Osteoblast (primary cell): ENCODE data around the gene FNDC10. TPM values are rescaled to one million over a fixed set of nuclear protein-coding genes. Genes with fewer than 3 reads are reported as not detected.
"Not testable (repeated sequence)": the region's sequence is repeated elsewhere in the genome, so short reads cannot be mapped to it uniquely, and the experiment has no call there.

Source experiments
- DNase-seq: peaks from one replicate; pipeline ENCODE4 v3.0.0; 2011; ENCODE audit warnings: low spot score, mixed read lengths; ENCODE audit not compliant: insufficient read length; ENCODE audit errors: missing footprints
- H2AFZ ChIP-seq: 2 replicates; pipeline ENCODE4 v1.6.0; 2011; ENCODE audit warnings: mild to moderate bottlenecking, low read length
- H3K27ac ChIP-seq: 2 replicates; pipeline ENCODE4 v1.5.1; 2011; ENCODE audit warnings: mild to moderate bottlenecking, low read depth, low read length, moderate library complexity
- H3K27me3 ChIP-seq: 2 replicates; pipeline ENCODE4 v1.6.0; 2012; ENCODE audit warnings: mild to moderate bottlenecking, control low read depth, inconsistent platforms, low read length, moderate library complexity; ENCODE audit not compliant: insufficient read depth
- H3K36me3 ChIP-seq: 2 replicates; pipeline ENCODE4 v1.5.1; 2011; ENCODE audit warnings: mild to moderate bottlenecking, low read length, control low read depth, moderate library complexity; ENCODE audit not compliant: insufficient read depth
- H3K4me1 ChIP-seq: 2 replicates; pipeline ENCODE4 v1.5.1; 2011; ENCODE audit warnings: mild to moderate bottlenecking, low read length, control low read depth, moderate library complexity; ENCODE audit not compliant: insufficient read depth
- H3K4me2 ChIP-seq: 2 replicates; pipeline ENCODE4 v1.6.0; 2011; ENCODE audit warnings: mild to moderate bottlenecking, low read length; ENCODE audit not compliant: insufficient read depth
- H3K4me3 ChIP-seq: fragments of 200-600 bp; sonication (generic); 3 replicates; pipeline ENCODE4 v1.5.1; 2012; ENCODE audit warnings: mild to moderate bottlenecking, low read length, inconsistent platforms; ENCODE audit not compliant: insufficient read depth
- H3K79me2 ChIP-seq: 2 replicates; pipeline ENCODE4 v1.6.0; 2012; ENCODE audit warnings: mild to moderate bottlenecking, low read length, control low read depth, inconsistent platforms; ENCODE audit not compliant: insufficient read depth
- H3K9me3 ChIP-seq: 2 replicates; pipeline ENCODE4 v1.5.1; 2011; ENCODE audit warnings: low read depth, low read length, control low read depth
- H4K20me1 ChIP-seq: 2 replicates; pipeline ENCODE4 v1.6.0; 2012; ENCODE audit warnings: mild to moderate bottlenecking, low read length, control low read depth; ENCODE audit not compliant: insufficient read depth
- CTCF ChIP-seq: IDR thresholded peaks from 2 replicates; pipeline ENCODE4 v1.5.1; 2011; ENCODE audit warnings: mild to moderate bottlenecking, low read depth, low read length, moderate library complexity; ENCODE audit errors: extremely low read depth
- total RNA-seq: library from RNA; depleted of rRNA; stranded (reverse); fragments of >200 nt; gene quantifications from 2 replicates; pipeline ENCODE4 v1.2.3, GENCODE V29; 2012

The FNDC10 gene
- 2.1 and 2.5 TPM in 2 replicates for total RNA-seq

GRCh38 chr1:1599935-1600860 lies at the start of gene FNDC10:
FNDC10 (minus strand) TSS chr1:1600135; CDS start chr1:1600015, 120 bp downstream.
- Histone ChIP-seq H3K4me3 (no peak within 1 kb of the TSS), H3K79me2 (no peaks in the 10 kb centered on the region), H3K27me3 (peaks cover 52% of the 10 kb centered on the region), H3K4me1 (no peaks in the 10 kb centered on the region), H3K27ac (no peak within 1 kb of the TSS), H3K36me3 (no peaks in the 10 kb centered on the region), H4K20me1 (peaks cover 4% of the 10 kb centered on the region), H3K9me3 (no peaks in the 10 kb centered on the region), H3K4me2 (no peak within 1 kb of the TSS), H2AFZ (no peak within 1 kb of the TSS)
- peak; percentile 91 for DNase-seq
- no peak for TF ChIP-seq CTCF

GRCh38 chr1:1648265-1648664 lies 48.3 kb upstream of the FNDC10 start:
- H3K9me3 ChIP-seq, H3K4me1 ChIP-seq, H4K20me1 ChIP-seq, H3K79me2 ChIP-seq, H3K4me3 ChIP-seq, DNase-seq, H3K27ac ChIP-seq, H3K27me3 ChIP-seq, H3K4me2 ChIP-seq, H2AFZ ChIP-seq: not testable (repeated sequence)
- peaks cover 33% of the 10 kb centered on the region for H3K36me3 ChIP-seq

- H3K27me3 ChIP-seq, H3K9me3 ChIP-seq, H3K4me2 ChIP-seq, H3K79me2 ChIP-seq, DNase-seq, H3K4me3 ChIP-seq, H2AFZ ChIP-seq, H3K4me1 ChIP-seq, H3K27ac ChIP-seq, H4K20me1 ChIP-seq: not testable (repeated sequence)
- H3K36me3 ChIP-seq, result peaks cover 32% of the 10 kb centered on the region
Observed at GRCh38 chr1:1647567-1648241, 47.8 kb upstream of the FNDC10 start.

GRCh38 chr1:1646326-1646725 lies 46.4 kb upstream of the FNDC10 start:
- H3K4me3 ChIP-seq, H3K9me3 ChIP-seq, H2AFZ ChIP-seq, DNase-seq, H3K27ac ChIP-seq, H3K79me2 ChIP-seq, H3K4me1 ChIP-seq, H4K20me1 ChIP-seq, H3K27me3 ChIP-seq, H3K4me2 ChIP-seq: not testable (repeated sequence)
- peaks cover 18% of the 10 kb centered on the region for H3K36me3 ChIP-seq

- not testable (repeated sequence) for H3K27ac ChIP-seq, H3K4me1 ChIP-seq, H3K79me2 ChIP-seq, DNase-seq, H3K4me2 ChIP-seq, H3K4me3 ChIP-seq, H4K20me1 ChIP-seq, H2AFZ ChIP-seq, H3K36me3 ChIP-seq, H3K9me3 ChIP-seq, H3K27me3 ChIP-seq
Observed at GRCh38 chr1:1640711-1641461, 41.0 kb upstream of the FNDC10 start.

GRCh38 chr1:1640081-1640480 lies 40.1 kb upstream of the FNDC10 start:
- H3K27ac ChIP-seq, H3K4me1 ChIP-seq, H3K27me3 ChIP-seq, H3K36me3 ChIP-seq, H4K20me1 ChIP-seq, DNase-seq, H3K79me2 ChIP-seq, H3K4me3 ChIP-seq, H3K4me2 ChIP-seq, H3K9me3 ChIP-seq, H2AFZ ChIP-seq: not testable (repeated sequence)

- DNase-seq, result not testable (repeated sequence)
Observed at GRCh38 chr1:1639368-1639767, 39.4 kb upstream of the FNDC10 start.

More at GRCh38 chr1:1639368-1639767, 39.4 kb upstream of the FNDC10 start:
- H4K20me1 ChIP-seq, H3K4me2 ChIP-seq, H3K36me3 ChIP-seq, H3K79me2 ChIP-seq, H2AFZ ChIP-seq, H3K4me1 ChIP-seq, H3K9me3 ChIP-seq, H3K4me3 ChIP-seq, H3K27me3 ChIP-seq, H3K27ac ChIP-seq: not testable (repeated sequence)
